Panc1 (cell line): Measurements from ENCODE around the gene TOGARAM1. TPM values are rescaled to one million over a fixed set of nuclear protein-coding genes. Genes with fewer than 3 reads are reported as not detected.

Experiments used
- ATAC-seq: fragments of 200-7000 bp; cut with Tn5 transposase; 2 replicates; pipeline ENCODE4 v1.9.1; 2020; ENCODE audit warnings: mild to moderate bottlenecking, moderate library complexity
- BruUV-seq: library from RNA; stranded (reverse); fragments of 400-500 nt; replicated peaks from 2 replicates; lab custom pipeline; 2021; lab: Mats Ljungman, UMichigan
- CTCF ChIA-PET: fragments of 300-600 bp; sonication (Branson Sonifier 250); formaldehyde crosslinking; loops from one replicate; lab custom pipeline; 2022; ENCODE audit warnings: antibody characterized with exemption; lab: Charles Lee
- POLR2A ChIA-PET: fragments of 300-600 bp; sonication (Branson Sonifier 250); formaldehyde crosslinking; loops from one replicate; lab custom pipeline; 2022; ENCODE audit warnings: antibody characterized with exemption; lab: Charles Lee
- DNase-seq: peaks from one replicate; pipeline ENCODE4 v3.0.0-alpha.2; 2010; ENCODE audit warnings: low read depth, low spot score
- H3K27ac ChIP-seq: 2 replicates; pipeline ENCODE4 v1.5.1; 2011; ENCODE audit warnings: mild to moderate bottlenecking, low read length, inconsistent platforms
- H3K27me3 ChIP-seq: fragments of 200-500 bp; sonication (Bioruptor generic); 2 replicates; pipeline ENCODE4 v1.6.0; 2014; ENCODE audit warnings: low read length, inconsistent platforms; ENCODE audit not compliant: control insufficient read depth, insufficient read depth
- H3K36me3 ChIP-seq: fragments of 200-500 bp; sonication (Bioruptor generic); 2 replicates; pipeline ENCODE4 v1.5.1; 2014; ENCODE audit warnings: inconsistent platforms, mild to moderate bottlenecking, low read length, moderate library complexity; ENCODE audit not compliant: control insufficient read depth, insufficient read depth
- H3K4me1 ChIP-seq: 2 replicates; pipeline ENCODE4 v1.5.1; 2011; ENCODE audit warnings: inconsistent platforms, mild to moderate bottlenecking, low read length, moderate library complexity; ENCODE audit not compliant: control insufficient read depth, insufficient read depth
- H3K4me3 ChIP-seq, 2 experiments: 2 replicates each; pipeline ENCODE4 v1.5.1; 2011 to 2012; ENCODE audit warnings: low read depth in 2 of 2, low read length in 2 of 2, mild to moderate bottlenecking in 2 of 2, inconsistent platforms in 1 of 2, moderate library complexity in 1 of 2
- H3K9me3 ChIP-seq: fragments of 200-500 bp; sonication (Bioruptor generic); 2 replicates; pipeline ENCODE4 v1.5.1; 2014; ENCODE audit warnings: low read depth, mild to moderate bottlenecking, inconsistent platforms, low read length, moderate library complexity; ENCODE audit not compliant: control insufficient read depth, insufficient read depth
- POLR2AphosphoS5 ChIP-seq: IDR thresholded peaks from 2 replicates; pipeline ENCODE4 v1.6.1; 2012; ENCODE audit warnings: mild to moderate bottlenecking, low read depth, low read length, moderate library complexity
- SIN3A ChIP-seq: IDR thresholded peaks from 2 replicates; pipeline ENCODE4 v1.6.1; 2012; ENCODE audit warnings: low read depth, mild to moderate bottlenecking, low read length, moderate library complexity, borderline replicate concordance; ENCODE audit not compliant: insufficient read depth
- TCF7L2 ChIP-seq: IDR thresholded peaks from 2 replicates; pipeline ENCODE4 v1.6.1; 2011; ENCODE audit warnings: mild to moderate bottlenecking, low read depth, low read length, inconsistent platforms
- in situ Hi-C: cut with HindIII; loops from 2 replicates; pipeline ENCODE4 v1.10.0; 2016; ENCODE audit warnings: low sequenced_read_pairs, low pct_unique_long_range_greater_than_20kb
- intact Hi-C: fragments of 100-400 bp; cut with micrococcal nuclease; formaldehyde crosslinking; loops from one replicate; pipeline ENCODE4 v1.10.0; 2022; ENCODE audit not compliant: unreplicated experiment
- total RNA-seq: library from RNA; stranded (reverse); gene quantifications from one replicate; pipeline ENCODE4 v1.2.1, GENCODE V29; 2021; ENCODE audit not compliant: unreplicated experiment
- TF ChIP-seq, protein P1 (sequence below): fragments of 450-650 bp; IDR thresholded peaks from 2 replicates; pipeline ENCODE4 v1.5.1; 2017; ENCODE audit warnings: mild to moderate bottlenecking
- TF ChIP-seq, protein P2 (sequence below), 2 experiments: IDR thresholded peaks; 2 replicates each; pipeline ENCODE4 v1.6.1; 2011 to 2012; ENCODE audit warnings: low read depth in 2 of 2, control low read depth in 1 of 2, low read length in 1 of 2, mild to moderate bottlenecking in 1 of 2, moderate library complexity in 1 of 2; ENCODE audit not compliant: insufficient read depth in 1 of 2

Gene TOGARAM1
- total RNA-seq, 1 experiment from 2014 or later, result 11.6 TPM

DNA sequence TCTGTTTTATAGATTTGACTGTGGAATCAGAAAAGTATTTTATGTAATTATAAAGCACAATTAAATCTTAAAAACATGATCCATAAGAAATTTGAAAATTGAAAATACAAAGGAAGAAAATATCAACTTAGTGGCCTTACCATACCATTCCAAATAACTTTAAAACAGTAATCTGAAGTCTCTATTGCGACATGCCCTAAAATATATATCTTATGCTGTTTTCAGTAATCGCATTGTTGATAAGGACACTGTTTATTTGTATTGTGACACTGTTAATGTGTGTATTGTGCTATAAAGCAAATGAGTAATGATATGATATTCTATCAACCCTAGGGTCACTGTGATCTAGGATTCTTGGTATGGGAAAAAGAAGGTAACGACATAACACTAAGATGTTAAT is 7.2 kb upstream of the TOGARAM1 start:
- BruUV-seq, result no TSS peak
- H3K27me3 ChIP-seq, result no peaks in the 10 kb centered on the region
- H3K27ac ChIP-seq, result no peak overlapping the region
- no peak overlapping the region for H3K4me3 ChIP-seq
- DNase-seq (no peak), ATAC-seq (no peak)
- ChIA-PET CTCF (no interaction called here), POLR2A (no interaction called here)
- H3K9me3 ChIP-seq, result no peaks in the 10 kb centered on the region
- TF ChIP-seq, protein P1, sequence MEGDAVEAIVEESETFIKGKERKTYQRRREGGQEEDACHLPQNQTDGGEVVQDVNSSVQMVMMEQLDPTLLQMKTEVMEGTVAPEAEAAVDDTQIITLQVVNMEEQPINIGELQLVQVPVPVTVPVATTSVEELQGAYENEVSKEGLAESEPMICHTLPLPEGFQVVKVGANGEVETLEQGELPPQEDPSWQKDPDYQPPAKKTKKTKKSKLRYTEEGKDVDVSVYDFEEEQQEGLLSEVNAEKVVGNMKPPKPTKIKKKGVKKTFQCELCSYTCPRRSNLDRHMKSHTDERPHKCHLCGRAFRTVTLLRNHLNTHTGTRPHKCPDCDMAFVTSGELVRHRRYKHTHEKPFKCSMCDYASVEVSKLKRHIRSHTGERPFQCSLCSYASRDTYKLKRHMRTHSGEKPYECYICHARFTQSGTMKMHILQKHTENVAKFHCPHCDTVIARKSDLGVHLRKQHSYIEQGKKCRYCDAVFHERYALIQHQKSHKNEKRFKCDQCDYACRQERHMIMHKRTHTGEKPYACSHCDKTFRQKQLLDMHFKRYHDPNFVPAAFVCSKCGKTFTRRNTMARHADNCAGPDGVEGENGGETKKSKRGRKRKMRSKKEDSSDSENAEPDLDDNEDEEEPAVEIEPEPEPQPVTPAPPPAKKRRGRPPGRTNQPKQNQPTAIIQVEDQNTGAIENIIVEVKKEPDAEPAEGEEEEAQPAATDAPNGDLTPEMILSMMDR, result no peak
- TF ChIP-seq TCF7L2, result no peak
- TF ChIP-seq POLR2AphosphoS5, result no peak
- TF ChIP-seq SIN3A, result no peak
- TF ChIP-seq, protein P2, sequence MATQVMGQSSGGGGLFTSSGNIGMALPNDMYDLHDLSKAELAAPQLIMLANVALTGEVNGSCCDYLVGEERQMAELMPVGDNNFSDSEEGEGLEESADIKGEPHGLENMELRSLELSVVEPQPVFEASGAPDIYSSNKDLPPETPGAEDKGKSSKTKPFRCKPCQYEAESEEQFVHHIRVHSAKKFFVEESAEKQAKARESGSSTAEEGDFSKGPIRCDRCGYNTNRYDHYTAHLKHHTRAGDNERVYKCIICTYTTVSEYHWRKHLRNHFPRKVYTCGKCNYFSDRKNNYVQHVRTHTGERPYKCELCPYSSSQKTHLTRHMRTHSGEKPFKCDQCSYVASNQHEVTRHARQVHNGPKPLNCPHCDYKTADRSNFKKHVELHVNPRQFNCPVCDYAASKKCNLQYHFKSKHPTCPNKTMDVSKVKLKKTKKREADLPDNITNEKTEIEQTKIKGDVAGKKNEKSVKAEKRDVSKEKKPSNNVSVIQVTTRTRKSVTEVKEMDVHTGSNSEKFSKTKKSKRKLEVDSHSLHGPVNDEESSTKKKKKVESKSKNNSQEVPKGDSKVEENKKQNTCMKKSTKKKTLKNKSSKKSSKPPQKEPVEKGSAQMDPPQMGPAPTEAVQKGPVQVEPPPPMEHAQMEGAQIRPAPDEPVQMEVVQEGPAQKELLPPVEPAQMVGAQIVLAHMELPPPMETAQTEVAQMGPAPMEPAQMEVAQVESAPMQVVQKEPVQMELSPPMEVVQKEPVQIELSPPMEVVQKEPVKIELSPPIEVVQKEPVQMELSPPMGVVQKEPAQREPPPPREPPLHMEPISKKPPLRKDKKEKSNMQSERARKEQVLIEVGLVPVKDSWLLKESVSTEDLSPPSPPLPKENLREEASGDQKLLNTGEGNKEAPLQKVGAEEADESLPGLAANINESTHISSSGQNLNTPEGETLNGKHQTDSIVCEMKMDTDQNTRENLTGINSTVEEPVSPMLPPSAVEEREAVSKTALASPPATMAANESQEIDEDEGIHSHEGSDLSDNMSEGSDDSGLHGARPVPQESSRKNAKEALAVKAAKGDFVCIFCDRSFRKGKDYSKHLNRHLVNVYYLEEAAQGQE (IDR thresholded peaks at IDR 0.05; ENCODE audit: insufficient read depth in 1 of 2, low read depth in 2 of 2, low read length in 1 of 2), result no peak
- in situ Hi-C loops, result no loop called here
- intact Hi-C loops, result no loop called here
- H3K36me3 ChIP-seq, result no peaks in the 10 kb centered on the region; the same call in 1 of the 2 replicates
- peaks cover 9% of the 10 kb centered on the region; the same call in 1 of the 2 replicates for H3K4me1 ChIP-seq

DNA sequence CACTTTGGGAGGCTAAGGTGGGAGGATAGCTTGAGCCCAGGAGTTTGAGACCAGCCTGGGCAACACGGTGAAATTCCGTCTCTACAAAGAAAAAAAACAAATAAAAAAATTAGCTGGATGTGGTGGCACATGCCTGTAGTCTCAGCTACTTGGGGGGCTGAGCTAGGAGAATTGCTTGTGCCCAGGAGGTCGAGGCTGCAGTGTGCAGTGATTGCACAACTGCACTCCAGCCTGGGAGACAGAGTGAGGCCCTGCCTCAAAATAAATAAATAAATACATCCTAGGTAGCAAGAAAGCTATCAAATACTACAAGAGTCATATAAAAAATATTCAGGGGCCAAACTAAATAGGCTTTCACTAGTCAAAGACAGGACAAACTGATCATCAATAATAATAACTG is 6.5 kb upstream of the TOGARAM1 start:
- TF ChIP-seq, protein P2 (IDR thresholded peaks at IDR 0.05; ENCODE audit: insufficient read depth in 1 of 2, low read depth in 2 of 2, low read length in 1 of 2), result no peak
- TF ChIP-seq SIN3A (no peak), POLR2AphosphoS5 (no peak), TCF7L2 (no peak)
- TF ChIP-seq, protein P1, result no peak
- CTCF ChIA-PET, result no interaction called here
- BruUV-seq, result no TSS peak
- H3K27ac ChIP-seq, result no peak overlapping the region
- H3K9me3 ChIP-seq, result no peaks in the 10 kb centered on the region
- intact Hi-C loops (no loop called here), in situ Hi-C loops (no loop called here)
- no peaks in the 10 kb centered on the region for H3K27me3 ChIP-seq
- DNase-seq, result no peak
- H3K4me1 ChIP-seq, result peaks cover 9% of the 10 kb centered on the region; the same call in 1 of the 2 replicates
- POLR2A ChIA-PET, result no interaction called here
- H3K36me3 ChIP-seq, result no peaks in the 10 kb centered on the region; the same call in 1 of the 2 replicates
- no peak for ATAC-seq
- no peak overlapping the region for H3K4me3 ChIP-seq
